Endothelial cell of umbilical vein (primary cell): ENCODE results near the gene TEX35. TPM values are rescaled to one million over a fixed set of nuclear protein-coding genes. Genes with fewer than 3 reads are reported as not detected.

Experiments
- BruUV-seq: library from RNA; stranded (reverse); fragments of 400-500 nt; replicated peaks from 2 replicates; lab custom pipeline; 2021; lab: Mats Ljungman, UMichigan
- CTCF ChIA-PET: fragments of 300-600, 350-600 bp; sonication (Branson Sonifier 250); formaldehyde crosslinking; loops from one replicate; lab custom pipeline; 2021; ENCODE audit warnings: antibody characterized with exemption, inconsistent platforms; lab: Charles Lee
- POLR2A ChIA-PET: fragments of 300-600, 350-600 bp; sonication (Branson Sonifier 250); formaldehyde crosslinking; loops from one replicate; lab custom pipeline; 2021; ENCODE audit warnings: antibody characterized with exemption, inconsistent platforms; lab: Charles Lee
- DNase-seq: peaks from one replicate; pipeline ENCODE4 v3.0.0-alpha.2; 2011; ENCODE audit warnings: low read depth, low spot score
- FAIRE-seq: peaks from 2 replicates; lab custom pipeline; 2011; peaks lifted over from hg19 to GRCh38; lab: Jason Lieb, UNC
- H2AFZ ChIP-seq: 2 replicates; pipeline ENCODE4 v1.6.0; 2012; ENCODE audit warnings: low read depth, low read length, control low read depth, inconsistent platforms
- H3K27ac ChIP-seq: 2 replicates; pipeline ENCODE4 v1.5.1; 2011; ENCODE audit warnings: low read depth, mild to moderate bottlenecking, control low read depth, low read length, moderate library complexity; ENCODE audit not compliant: insufficient read depth
- H3K27me3 ChIP-seq, 2 experiments: 2 replicates each; pipeline versions ENCODE4 v1.6.0 to v1.6.1; 2011; ENCODE audit warnings: low read length in 2 of 2, mixed read lengths in 1 of 2; ENCODE audit not compliant: control insufficient read depth in 2 of 2, insufficient read depth in 2 of 2
- H3K36me3 ChIP-seq, 2 experiments: 2 replicates in 1 of 2; 3 replicates in 1 of 2; pipeline ENCODE4 v1.5.1; 2011; ENCODE audit warnings: low read length in 2 of 2, mild to moderate bottlenecking in 1 of 2, moderate library complexity in 1 of 2; ENCODE audit not compliant: control insufficient read depth in 2 of 2, insufficient read depth in 2 of 2; ENCODE audit errors: extremely low read depth in 1 of 2
- H3K4me1 ChIP-seq: 3 replicates; pipeline ENCODE4 v1.5.1; 2011; ENCODE audit warnings: mild to moderate bottlenecking, low read length; ENCODE audit not compliant: control insufficient read depth, insufficient read depth; ENCODE audit errors: extremely low read depth
- H3K4me2 ChIP-seq: 2 replicates; pipeline ENCODE4 v1.6.1; 2011; ENCODE audit warnings: low read length, control low read depth, mixed read lengths; ENCODE audit not compliant: insufficient read depth
- H3K4me3 ChIP-seq, 3 experiments: fragments of 200-600 bp in 1 of 3; sonication (generic), shearing (Covaris generic) in 1 of 3; replicated peaks in 1 of 3; 2 replicates each; pipeline ENCODE4 v1.5.1; 2011 to 2016; ENCODE audit warnings: control low read depth in 3 of 3, low read length in 3 of 3, mild to moderate bottlenecking in 2 of 3, inconsistent platforms in 1 of 3, low read depth in 1 of 3, moderate library complexity in 1 of 3; ENCODE audit not compliant: insufficient read depth in 1 of 3
- H3K79me2 ChIP-seq: 2 replicates; pipeline ENCODE4 v1.6.0; 2012; ENCODE audit warnings: low read length, inconsistent platforms; ENCODE audit not compliant: control insufficient read depth, insufficient read depth
- H3K9ac ChIP-seq: replicated peaks from 2 replicates; pipeline ENCODE3; 2011; ENCODE audit warnings: low read length, control low read depth; ENCODE audit not compliant: insufficient read depth; ENCODE audit errors: extremely low read depth
- H3K9me1 ChIP-seq: replicated peaks from 3 replicates; pipeline ENCODE4 v1.6.0; 2011; ENCODE audit warnings: mild to moderate bottlenecking, low read length; ENCODE audit not compliant: control insufficient read depth, insufficient read depth; ENCODE audit errors: extremely low read depth
- H3K9me3 ChIP-seq: replicated peaks from 2 replicates; pipeline ENCODE4 v1.5.1; 2012; ENCODE audit warnings: low read length, inconsistent platforms; ENCODE audit not compliant: control insufficient read depth, insufficient read depth
- H4K20me1 ChIP-seq: replicated peaks from 2 replicates; pipeline ENCODE3; 2011; ENCODE audit warnings: mild to moderate bottlenecking, low read length; ENCODE audit not compliant: control insufficient read depth, insufficient read depth; ENCODE audit errors: extremely low read depth
- EZH2 ChIP-seq: IDR thresholded peaks from 2 replicates; pipeline ENCODE4 v1.6.1; 2012; ENCODE audit warnings: borderline replicate concordance, low read depth, mild to moderate bottlenecking, moderate library complexity, low read length, inconsistent platforms; ENCODE audit not compliant: severe bottlenecking
- FOS ChIP-seq: IDR thresholded peaks from 2 replicates; pipeline ENCODE4 v1.6.1; 2011; ENCODE audit warnings: mild to moderate bottlenecking, low read length, moderate library complexity, borderline replicate concordance; ENCODE audit not compliant: insufficient read depth
- GATA2 ChIP-seq: IDR thresholded peaks from 2 replicates; pipeline ENCODE4 v1.7.0; 2011; ENCODE audit warnings: low read depth, mild to moderate bottlenecking, moderate library complexity, mixed read lengths, low read length; ENCODE audit not compliant: insufficient read length, insufficient read depth
- JUN ChIP-seq: IDR thresholded peaks from 2 replicates; pipeline ENCODE4 v1.6.1; 2011; ENCODE audit warnings: borderline replicate concordance, low read depth; ENCODE audit not compliant: insufficient read length, insufficient read depth
- MYC ChIP-seq: IDR thresholded peaks from one replicate; pipeline ENCODE4 v1.6.1; 2011; ENCODE audit warnings: mild to moderate bottlenecking, low read depth, low read length
- POLR2A ChIP-seq: IDR thresholded peaks from 2 replicates; pipeline ENCODE4 v1.6.1; 2012; ENCODE audit warnings: low read depth, mild to moderate bottlenecking, control low read depth, low read length
- POLR2AphosphoS5 ChIP-seq: IDR thresholded peaks from 2 replicates; pipeline ENCODE4 v1.6.1; 2012; ENCODE audit warnings: low read depth, mild to moderate bottlenecking, control low read depth, low read length, moderate library complexity; ENCODE audit not compliant: insufficient read depth
- dilution Hi-C: fragments of 300-500 bp; cut with MboI; formaldehyde crosslinking; loops from one replicate; pipeline ENCODE4 v1.15.0; 2019; ENCODE audit warnings: low sequenced_read_pairs; ENCODE audit not compliant: extremely low pct_ligation_motif_present
- intact Hi-C: fragments of 100-400 bp; cut with micrococcal nuclease; formaldehyde crosslinking; loops from one replicate; pipeline ENCODE4 v1.10.0; 2022
- polyA plus RNA-seq, 4 experiments: library from polyadenylated mRNA; depleted of rRNA in 3 of 4; stranded (reverse) in 3 of 4; unstranded in 1 of 4; fragments of >200 nt; gene quantifications; 2 replicates each; pipeline versions ENCODE4 v1.2.1 to v1.2.3, GENCODE V29; 2011 to 2012; ENCODE audit warnings: missing spikeins in 1 of 4
- total RNA-seq: library from RNA; stranded (reverse); gene quantifications from 2 replicates; pipeline ENCODE4 v1.2.3, GENCODE V29; 2021
- TF ChIP-seq, protein P1 (sequence below), 2 donors: IDR thresholded peaks; 1 replicate in 1 of 2; 2 replicates in 1 of 2; pipeline ENCODE4 v1.5.1; 2011; ENCODE audit warnings: low read length in 2 of 2, mild to moderate bottlenecking in 2 of 2, moderate library complexity in 2 of 2, control low read depth in 1 of 2, inconsistent platforms in 1 of 2, low read depth in 1 of 2; ENCODE audit not compliant: insufficient read depth in 1 of 2; ENCODE audit errors: extremely low read depth in 1 of 2
- TF ChIP-seq, protein P2 (sequence below): IDR thresholded peaks from 2 replicates; pipeline ENCODE4 v1.6.1; 2011; ENCODE audit not compliant: insufficient read depth, insufficient read length

TEX35 gene
- total and polyA plus RNA-seq, 2 donors (not counting 3 experiments of a cell fraction or from before 2014, with no cell fraction given), result not detected

DNA sequence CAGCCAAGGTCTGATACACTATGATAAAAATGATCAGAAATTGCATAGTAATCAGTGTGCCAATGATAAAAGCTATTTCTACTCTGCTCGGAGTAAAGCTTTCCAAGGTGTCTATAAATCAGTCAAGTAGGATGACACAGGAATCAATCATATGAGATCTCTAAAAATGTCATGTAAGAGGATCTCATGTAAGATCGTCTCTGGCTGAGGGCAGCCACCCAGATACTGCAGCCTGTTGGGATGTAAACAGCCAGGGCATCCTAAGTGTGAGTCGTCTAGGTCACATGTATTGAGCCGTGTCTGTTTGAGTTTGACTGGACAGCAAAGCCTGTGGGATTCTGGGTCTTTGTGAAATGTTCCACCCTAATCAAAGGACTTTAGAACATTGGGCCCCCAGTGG, 2.8 kb upstream of the TEX35 start:
- Histone ChIP-seq H3K4me2 (no peak overlapping the region), H2AFZ (no peak overlapping the region), H3K79me2 (no peaks in the 10 kb centered on the region), H3K4me3 (no peak overlapping the region), H3K36me3 (no peaks in the 10 kb centered on the region), H4K20me1 (no peaks in the 10 kb centered on the region), H3K4me1 (no peaks in the 10 kb centered on the region), H3K9me1 (no peaks in the 10 kb centered on the region), H3K9ac (no peak overlapping the region), H3K27me3 (peaks cover 0 to 1% of the 10 kb centered on the region in 2 experiments), H3K9me3 (no peaks in the 10 kb centered on the region), H3K27ac (no peak overlapping the region)
- no TSS peak for BruUV-seq
- ChIA-PET POLR2A (no interaction called here), CTCF (interaction anchor here (2.9 kb wide), 2 partner anchors 9 to 199 kb away, joined by 13 to 14 read pairs; no protein-coding TSS in a partner anchor)
- FAIRE-seq (no peak), DNase-seq (no peak)
- intact Hi-C loops, result no loop called here
- TF ChIP-seq POLR2A, result no peak
- no peak for TF ChIP-seq JUN
- TF ChIP-seq GATA2, result no peak
- TF ChIP-seq MYC, result no peak
- TF ChIP-seq EZH2, result no peak
- TF ChIP-seq POLR2AphosphoS5, result no peak
- TF ChIP-seq, protein P1, sequence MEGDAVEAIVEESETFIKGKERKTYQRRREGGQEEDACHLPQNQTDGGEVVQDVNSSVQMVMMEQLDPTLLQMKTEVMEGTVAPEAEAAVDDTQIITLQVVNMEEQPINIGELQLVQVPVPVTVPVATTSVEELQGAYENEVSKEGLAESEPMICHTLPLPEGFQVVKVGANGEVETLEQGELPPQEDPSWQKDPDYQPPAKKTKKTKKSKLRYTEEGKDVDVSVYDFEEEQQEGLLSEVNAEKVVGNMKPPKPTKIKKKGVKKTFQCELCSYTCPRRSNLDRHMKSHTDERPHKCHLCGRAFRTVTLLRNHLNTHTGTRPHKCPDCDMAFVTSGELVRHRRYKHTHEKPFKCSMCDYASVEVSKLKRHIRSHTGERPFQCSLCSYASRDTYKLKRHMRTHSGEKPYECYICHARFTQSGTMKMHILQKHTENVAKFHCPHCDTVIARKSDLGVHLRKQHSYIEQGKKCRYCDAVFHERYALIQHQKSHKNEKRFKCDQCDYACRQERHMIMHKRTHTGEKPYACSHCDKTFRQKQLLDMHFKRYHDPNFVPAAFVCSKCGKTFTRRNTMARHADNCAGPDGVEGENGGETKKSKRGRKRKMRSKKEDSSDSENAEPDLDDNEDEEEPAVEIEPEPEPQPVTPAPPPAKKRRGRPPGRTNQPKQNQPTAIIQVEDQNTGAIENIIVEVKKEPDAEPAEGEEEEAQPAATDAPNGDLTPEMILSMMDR (IDR thresholded peaks at IDR 0.05; ENCODE audit: extremely low read depth in 1 of 2, insufficient read depth in 1 of 2, low read depth in 1 of 2, low read length in 2 of 2), result no peak
- TF ChIP-seq FOS, result no peak
- TF ChIP-seq, protein P2, sequence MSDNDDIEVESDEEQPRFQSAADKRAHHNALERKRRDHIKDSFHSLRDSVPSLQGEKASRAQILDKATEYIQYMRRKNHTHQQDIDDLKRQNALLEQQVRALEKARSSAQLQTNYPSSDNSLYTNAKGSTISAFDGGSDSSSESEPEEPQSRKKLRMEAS, result no peak
- dilution Hi-C loops, result no loop called here
